HG02840 (cell line): ENCODE measurements around the gene UTRN.
A peak's percentile ranks its signal among the peaks of the same experiment; 100 is the strongest.

Source experiments
- ATAC-seq: cut with Tn5 transposase; IDR thresholded peaks from one replicate; pipeline ENCODE4 v1.9.1; 2021; ENCODE audit warnings: mild to moderate bottlenecking, moderate library complexity, moderate number of reproducible peaks; ENCODE audit not compliant: unreplicated experiment, low FRiP score

The UTRN gene

DNA sequence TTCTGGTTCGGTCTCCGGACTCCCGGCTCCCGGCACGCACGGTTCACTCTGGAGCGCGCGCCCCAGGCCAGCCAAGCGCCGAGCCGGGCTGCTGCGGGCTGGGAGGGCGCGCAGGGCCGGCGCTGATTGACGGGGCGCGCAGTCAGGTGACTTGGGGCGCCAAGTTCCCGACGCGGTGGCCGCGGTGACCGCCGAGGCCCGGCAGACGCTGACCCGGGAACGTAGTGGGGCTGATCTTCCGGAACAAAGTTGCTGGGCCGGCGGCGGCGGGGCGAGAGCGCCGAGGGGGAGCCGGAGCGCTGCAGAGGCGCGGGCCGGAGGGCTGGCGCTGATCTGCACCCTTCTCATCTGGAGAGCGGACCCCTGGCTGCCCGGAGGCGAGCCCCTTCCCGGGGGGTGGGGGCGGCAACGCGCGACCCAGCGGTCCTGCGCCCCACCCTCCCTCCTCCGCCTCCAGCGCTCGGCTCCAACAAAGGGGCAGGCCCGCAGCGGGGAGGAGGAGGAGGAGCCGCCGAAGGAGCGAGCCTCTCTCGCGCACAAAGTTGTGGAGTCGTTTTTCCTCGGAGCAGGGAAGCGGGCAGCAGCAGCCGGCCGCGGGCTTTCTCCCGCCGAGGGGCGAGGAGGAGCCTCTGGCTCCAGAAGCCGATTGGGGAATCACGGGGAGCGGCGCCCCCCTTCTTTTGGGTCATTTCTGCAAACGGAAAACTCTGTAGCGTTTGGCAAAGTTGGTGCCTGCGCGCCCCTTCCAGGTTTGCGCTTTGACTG is at the start of gene UTRN:
UTRN (plus strand) TSS at position 553 of the 765 bp plus-strand sequence. CDS start 6,494 bp downstream, outside the sequence.
- ATAC-seq: peak; percentile 57

GRCh38 chr6:144244688-144245087 is 40.4 kb upstream of the UTRN start:
- ATAC-seq: no peak

- no peak for ATAC-seq
These were observed 38.1 kb upstream of the UTRN start for GRCh38 chr6:144246988-144247387.

DNA sequence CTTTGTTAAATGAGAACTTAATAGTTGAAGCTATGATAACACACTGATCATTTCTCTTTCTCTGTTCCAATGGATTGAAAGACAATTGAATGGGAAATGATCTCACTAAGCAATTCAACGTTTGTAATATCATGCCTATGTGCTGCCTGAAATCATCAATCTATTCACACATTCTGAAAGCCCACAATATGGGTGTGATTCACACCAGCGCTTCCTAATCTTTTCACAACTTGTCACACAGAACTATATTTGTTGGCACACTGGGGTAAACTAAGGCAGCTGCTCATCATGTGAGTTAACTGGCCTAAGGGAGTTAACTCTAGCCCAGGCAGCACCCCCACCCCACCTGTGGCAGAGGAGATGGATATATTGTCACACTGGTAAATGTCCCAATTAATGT is 37.1 kb upstream of the UTRN start:
- ATAC-seq: no peak

- no peak for ATAC-seq
These were observed 36.4 kb upstream of the UTRN start for GRCh38 chr6:144248476-144249301.

GRCh38 chr6:144250276-144250675 is 34.9 kb upstream of the UTRN start:
- no peak for ATAC-seq

DNA sequence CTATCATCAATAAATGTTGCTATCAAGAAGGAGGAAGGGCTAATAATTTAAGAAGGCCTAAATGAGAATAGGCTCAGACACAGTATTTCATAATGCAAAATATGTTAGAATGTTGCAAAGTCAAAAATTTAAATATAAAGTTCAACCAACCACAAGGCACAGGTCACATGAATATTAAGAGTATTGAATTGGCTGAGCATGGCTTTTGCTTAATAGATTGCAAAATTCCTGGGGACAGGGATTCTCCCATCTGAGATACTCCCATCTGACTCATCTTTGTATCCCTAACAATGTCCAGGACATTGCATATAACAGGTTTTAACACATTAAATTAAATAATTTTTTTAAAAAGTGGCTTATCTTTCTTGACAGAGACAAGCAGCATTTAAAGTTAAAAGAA is 32.9 kb upstream of the UTRN start:
- no peak for ATAC-seq

GRCh38 chr6:144259986-144260385 is 25.1 kb upstream of the UTRN start:
- no peak for ATAC-seq

GRCh38 chr6:144262470-144263369 is 22.4 kb upstream of the UTRN start:
- ATAC-seq: no peak

DNA sequence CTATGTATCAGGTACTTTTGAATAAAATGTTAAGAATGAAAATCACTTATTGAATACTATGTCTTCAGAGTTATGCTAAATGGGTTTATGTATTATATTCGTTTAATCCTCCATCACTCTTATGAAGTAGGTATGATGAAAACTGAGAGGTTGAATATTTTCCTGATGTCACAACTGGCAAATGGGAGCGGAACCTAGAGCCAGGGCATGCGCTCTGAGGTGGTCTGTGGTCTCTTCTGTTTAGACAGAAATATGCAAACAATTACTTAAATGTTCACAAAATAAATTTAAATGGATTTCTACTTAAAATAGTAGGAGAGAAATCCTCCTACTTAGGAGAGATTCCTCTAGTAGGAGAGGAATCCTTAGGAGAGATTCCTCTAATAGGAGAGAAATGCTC is 21.3 kb upstream of the UTRN start:
- no peak for ATAC-seq

DNA sequence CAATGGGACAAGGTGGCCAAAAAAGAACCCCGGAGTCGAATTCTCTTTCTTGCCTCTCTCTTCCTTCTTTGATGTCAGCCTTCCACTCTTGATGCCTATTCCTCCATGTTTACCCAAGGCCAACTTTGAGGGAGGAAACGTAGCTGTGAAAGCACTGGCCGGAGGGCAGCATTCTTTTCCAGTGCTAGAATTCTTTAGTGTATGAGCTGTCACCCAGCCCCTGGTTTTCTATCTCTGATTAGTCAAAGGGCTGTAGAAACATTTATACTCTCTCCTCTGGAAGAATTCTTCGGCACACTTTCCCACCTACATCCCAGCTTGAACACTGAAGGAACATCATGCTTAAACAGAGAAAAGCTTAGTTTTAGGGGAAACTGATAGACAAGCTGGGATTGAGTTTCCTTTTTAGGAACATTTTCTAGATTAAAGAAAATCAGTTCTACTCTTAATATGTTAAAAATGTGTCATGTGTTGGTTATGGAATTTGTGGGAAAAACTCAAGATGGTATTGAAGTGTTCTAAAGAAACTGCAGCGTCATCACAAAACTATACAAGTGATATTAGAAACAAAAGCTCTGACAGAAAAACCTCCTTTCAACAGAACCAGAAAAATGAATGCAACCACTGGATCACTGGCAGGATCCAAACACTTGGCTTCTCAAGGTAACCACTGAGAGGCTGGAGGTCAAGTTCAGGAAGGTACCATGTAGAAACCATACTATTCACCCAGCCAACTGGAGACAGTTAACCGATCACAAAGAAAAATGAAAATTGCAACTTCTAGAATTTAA is 20.7 kb upstream of the UTRN start:
- no peak for ATAC-seq

DNA sequence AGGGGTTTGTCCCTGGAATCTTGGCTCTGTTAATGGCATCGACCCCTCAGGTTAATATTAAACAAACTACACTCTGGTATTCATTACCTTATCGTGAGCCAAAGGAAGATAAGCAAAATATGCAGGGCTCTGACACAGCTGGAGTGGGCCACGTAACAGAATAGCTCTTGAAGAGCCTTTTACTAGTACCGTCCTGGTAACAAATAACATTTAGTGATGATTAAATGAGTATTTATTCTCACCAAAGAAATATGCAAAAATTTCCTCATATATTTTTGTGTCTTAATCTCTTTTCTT is 20.1 kb upstream of the UTRN start:
- ATAC-seq: no peak

- ATAC-seq: peak; percentile 75
These were observed 19.7 kb upstream of the UTRN start for GRCh38 chr6:144265390-144265789.

GRCh38 chr6:144266091-144266649 is 19.0 kb upstream of the UTRN start:
- ATAC-seq: no peak

- ATAC-seq: no peak
These were observed 16.3 kb upstream of the UTRN start for GRCh38 chr6:144268794-144269349.

- ATAC-seq: no peak
These were observed 8.0 kb upstream of the UTRN start for GRCh38 chr6:144277174-144277573.

DNA sequence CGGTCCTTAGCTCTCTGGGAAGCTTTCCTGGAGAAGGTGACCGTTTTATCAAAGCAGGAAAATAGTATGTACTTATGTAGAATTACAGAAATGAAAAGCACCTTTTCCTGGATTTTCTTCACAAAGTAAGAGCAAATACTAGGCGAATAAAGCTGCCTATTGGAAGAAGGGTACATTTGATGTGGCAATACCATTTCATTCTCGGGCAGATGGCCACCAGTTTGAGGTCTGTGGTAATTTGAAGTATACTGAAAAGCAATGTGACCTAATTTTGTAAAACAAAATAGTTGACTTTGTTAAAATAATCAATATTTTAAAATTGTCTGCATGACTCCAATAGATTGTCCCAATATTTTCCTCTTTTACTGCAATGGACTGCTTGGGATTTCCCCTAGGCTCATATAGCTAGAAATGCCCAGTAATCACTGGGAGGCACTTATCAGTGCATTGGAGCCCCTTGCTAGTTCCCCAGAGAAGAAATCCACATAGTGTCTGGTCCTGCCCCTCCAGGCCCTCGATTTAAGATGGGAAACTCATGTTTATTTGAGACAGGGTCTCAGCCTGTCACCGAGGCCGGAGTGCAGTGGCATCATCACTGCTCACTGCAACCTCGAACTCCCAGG is 7.4 kb upstream of the UTRN start:
- ATAC-seq: no peak

GRCh38 chr6:144278659-144279314 is 6.3 kb upstream of the UTRN start:
- no peak for ATAC-seq
